ENCODE measurements around the gene POU6F2. TPM values are rescaled to one million over a fixed set of nuclear protein-coding genes. Genes with fewer than 3 reads are reported as not detected.
"Not testable (repeated sequence)": the region's sequence is repeated elsewhere in the genome, so short reads cannot be mapped to it uniquely, and the experiment has no call there.

Gene POU6F2
- total and polyA plus RNA-seq, 2 donors: 0.05 to 0.07 TPM

DNA sequence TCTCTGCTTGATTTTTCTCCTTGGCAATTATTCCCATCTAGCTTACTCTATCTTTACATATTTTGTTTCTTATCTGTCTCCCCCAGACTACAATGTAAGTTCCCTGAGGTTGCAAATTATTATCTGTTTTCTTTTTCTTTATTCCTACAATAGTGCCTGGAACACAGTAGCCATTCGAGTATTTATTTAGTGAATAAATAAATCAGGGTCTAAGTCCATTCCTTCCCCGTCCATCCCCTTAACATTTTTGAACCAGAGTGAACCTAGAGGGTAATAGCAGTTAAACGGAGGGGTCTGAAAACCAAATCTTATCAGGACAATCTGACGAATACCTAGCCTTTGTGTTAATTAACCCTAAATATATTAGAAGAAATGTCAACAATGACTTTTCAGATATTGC lies 335.7 kb downstream of the POU6F2 start:
- Histone ChIP-seq H3K4me3 (ENCODE audit: low read length in 2 of 2) (no peak overlapping the region), H3K4me1 (ENCODE audit: control insufficient read depth in 2 of 2, insufficient read depth in 2 of 2, low read length in 2 of 2) (no peaks in the 10 kb centered on the region), H3K9me3 (ENCODE audit: control insufficient read depth in 2 of 2, insufficient read depth in 1 of 2, low read length in 1 of 2) (no peaks in the 10 kb centered on the region), H3K27me3 (ENCODE audit: control insufficient read depth in 2 of 2, insufficient read depth in 1 of 2, low read length in 1 of 2) (no peaks in the 10 kb centered on the region), H3K27ac (ENCODE audit: low read depth in 1 of 2, low read length in 1 of 2) (no peak overlapping the region), H3K36me3 (ENCODE audit: control insufficient read depth in 2 of 2, insufficient read depth in 2 of 2, low read length in 1 of 2) (no peaks in the 10 kb centered on the region)
- 91% methylated on average over 4 of the region's 4 CpGs for WGBS
- DNase-seq (ENCODE audit: low read depth in 6 of 9, low spot score in 9 of 9): no peak

DNA sequence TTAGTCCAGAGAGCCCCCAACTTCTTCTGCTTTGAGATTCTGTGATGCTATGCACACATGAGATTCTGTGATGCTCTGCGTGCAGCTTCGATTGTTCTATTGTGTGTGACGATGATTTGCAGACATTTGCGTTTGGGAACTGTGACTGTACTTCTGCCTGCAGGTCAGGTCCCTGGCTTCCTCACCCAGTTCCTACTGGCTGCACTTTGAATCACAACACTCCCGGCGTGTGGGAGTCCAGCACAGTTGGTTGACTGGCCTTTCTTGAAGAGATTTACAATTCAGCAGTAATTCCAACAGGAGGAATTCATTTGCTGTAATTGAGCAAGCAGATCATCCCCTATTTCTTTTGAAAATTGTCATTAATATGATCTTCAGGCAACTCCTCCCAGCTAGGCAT lies 336.3 kb downstream of the POU6F2 start:
- 94% methylated on average over 6 of the region's 6 CpGs for WGBS
- Histone ChIP-seq H3K4me3 (ENCODE audit: low read length in 2 of 2) (no peak overlapping the region), H3K27me3 (ENCODE audit: control insufficient read depth in 2 of 2, insufficient read depth in 1 of 2, low read length in 1 of 2) (no peaks in the 10 kb centered on the region), H3K9me3 (ENCODE audit: control insufficient read depth in 2 of 2, insufficient read depth in 1 of 2, low read length in 1 of 2) (no peaks in the 10 kb centered on the region), H3K4me1 (ENCODE audit: control insufficient read depth in 2 of 2, insufficient read depth in 2 of 2, low read length in 2 of 2) (no peaks in the 10 kb centered on the region), H3K27ac (ENCODE audit: low read depth in 1 of 2, low read length in 1 of 2) (no peak overlapping the region), H3K36me3 (ENCODE audit: control insufficient read depth in 2 of 2, insufficient read depth in 2 of 2, low read length in 1 of 2) (no peaks in the 10 kb centered on the region)
- DNase-seq (ENCODE audit: low read depth in 6 of 9, low spot score in 9 of 9): no peak

DNA sequence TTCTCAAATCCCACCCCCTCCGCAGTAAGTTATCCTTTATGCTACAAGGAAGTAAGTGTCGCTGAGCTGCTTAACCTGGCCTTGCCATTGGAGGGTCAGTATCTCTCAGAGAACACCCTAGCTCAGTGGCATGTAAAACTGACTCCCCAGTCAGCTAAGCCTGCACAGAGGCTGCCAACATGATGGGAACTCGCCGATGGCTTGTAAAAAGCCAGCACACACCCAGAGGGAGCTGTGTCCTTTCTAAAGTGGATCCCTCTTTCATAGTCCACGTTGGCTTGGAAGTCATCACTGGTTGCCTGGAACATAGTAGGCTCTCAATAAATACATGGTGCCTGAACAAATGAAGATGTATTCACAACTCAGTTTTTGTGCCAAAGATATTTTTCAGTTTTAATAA lies 339.4 kb downstream of the POU6F2 start:
- WGBS: 91% methylated on average over 5 of the region's 5 CpGs
- no peaks in the 10 kb centered on the region for H3K4me1 ChIP-seq (ENCODE audit: control insufficient read depth in 2 of 2, insufficient read depth in 2 of 2, low read length in 2 of 2)
- DNase-seq (ENCODE audit: low read depth in 6 of 9, low spot score in 9 of 9): no peak
- H3K4me3 ChIP-seq (ENCODE audit: low read length in 2 of 2): no peak overlapping the region
- H3K27me3 ChIP-seq (ENCODE audit: control insufficient read depth in 2 of 2, insufficient read depth in 1 of 2, low read length in 1 of 2): no peaks in the 10 kb centered on the region
- no peaks in the 10 kb centered on the region for H3K9me3 ChIP-seq (ENCODE audit: control insufficient read depth in 2 of 2, insufficient read depth in 1 of 2, low read length in 1 of 2)
- no peak overlapping the region for H3K27ac ChIP-seq (ENCODE audit: low read depth in 1 of 2, low read length in 1 of 2)
- H3K36me3 ChIP-seq (ENCODE audit: control insufficient read depth in 2 of 2, insufficient read depth in 2 of 2, low read length in 1 of 2): no peaks in the 10 kb centered on the region

DNA sequence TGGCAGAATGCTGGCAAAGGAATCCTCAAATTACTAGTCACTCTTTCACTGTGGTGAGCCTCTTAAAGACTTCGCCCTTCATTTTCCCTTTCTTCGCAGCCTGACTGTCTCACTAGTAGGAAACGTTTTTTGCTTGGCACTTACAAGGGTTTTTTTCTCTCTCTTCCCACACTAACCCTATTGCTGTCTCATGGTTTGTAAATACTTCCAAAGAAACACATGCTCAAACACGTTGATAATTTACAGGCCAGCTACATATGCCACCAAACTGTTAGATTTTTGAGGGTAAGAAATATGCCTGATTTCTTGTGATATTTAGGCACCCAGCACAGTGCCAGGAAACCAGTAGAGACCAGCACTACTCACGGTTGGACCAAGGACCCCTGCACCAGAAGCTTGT lies 340.2 kb downstream of the POU6F2 start:
- H3K4me1 ChIP-seq (ENCODE audit: control insufficient read depth in 2 of 2, insufficient read depth in 2 of 2, low read length in 2 of 2): no peaks in the 10 kb centered on the region
- H3K27me3 ChIP-seq (ENCODE audit: control insufficient read depth in 2 of 2, insufficient read depth in 1 of 2, low read length in 1 of 2): no peaks in the 10 kb centered on the region
- no peak overlapping the region for H3K4me3 ChIP-seq (ENCODE audit: low read length in 2 of 2)
- 86% methylated on average over 5 of the region's 5 CpGs for WGBS
- H3K9me3 ChIP-seq (ENCODE audit: control insufficient read depth in 2 of 2, insufficient read depth in 1 of 2, low read length in 1 of 2): no peaks in the 10 kb centered on the region
- no peak for DNase-seq (ENCODE audit: low read depth in 6 of 9, low spot score in 9 of 9)
- H3K36me3 ChIP-seq (ENCODE audit: control insufficient read depth in 2 of 2, insufficient read depth in 2 of 2, low read length in 1 of 2): no peaks in the 10 kb centered on the region
- no peak overlapping the region for H3K27ac ChIP-seq (ENCODE audit: low read depth in 1 of 2, low read length in 1 of 2)

DNA sequence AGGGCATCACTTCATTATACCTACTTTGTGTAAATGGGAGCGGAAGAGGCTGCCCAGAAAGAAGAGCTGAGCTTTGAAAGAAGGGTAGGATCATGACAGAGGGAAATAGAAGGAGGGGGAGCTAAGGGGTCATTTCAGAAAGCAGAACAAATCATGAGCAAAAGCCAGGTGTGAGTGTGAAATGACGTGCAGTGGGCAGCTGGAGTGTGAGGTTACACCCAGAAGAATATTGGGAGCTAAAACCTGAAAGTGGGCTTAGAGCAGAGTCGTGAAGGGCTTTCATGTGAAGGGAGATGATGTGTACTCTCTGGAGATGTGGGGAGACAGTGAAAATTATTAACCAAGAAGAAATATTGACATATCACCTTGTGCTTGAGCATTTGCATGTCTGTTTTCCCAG lies 343.5 kb downstream of the POU6F2 start:
- DNase-seq (ENCODE audit: low read depth in 6 of 9, low spot score in 9 of 9): no peak
- Histone ChIP-seq H3K9me3 (ENCODE audit: control insufficient read depth in 2 of 2, insufficient read depth in 1 of 2, low read length in 1 of 2) (no peaks in the 10 kb centered on the region), H3K27me3 (ENCODE audit: control insufficient read depth in 2 of 2, insufficient read depth in 1 of 2, low read length in 1 of 2) (no peaks in the 10 kb centered on the region), H3K27ac (ENCODE audit: low read depth in 1 of 2, low read length in 1 of 2) (no peak overlapping the region), H3K4me3 (ENCODE audit: low read length in 2 of 2) (no peak overlapping the region), H3K4me1 (ENCODE audit: control insufficient read depth in 2 of 2, insufficient read depth in 2 of 2, low read length in 2 of 2) (no peaks in the 10 kb centered on the region), H3K36me3 (ENCODE audit: control insufficient read depth in 2 of 2, insufficient read depth in 2 of 2, low read length in 1 of 2) (no peaks in the 10 kb centered on the region)
- WGBS: 89% methylated on average over 3 of the region's 3 CpGs

DNA sequence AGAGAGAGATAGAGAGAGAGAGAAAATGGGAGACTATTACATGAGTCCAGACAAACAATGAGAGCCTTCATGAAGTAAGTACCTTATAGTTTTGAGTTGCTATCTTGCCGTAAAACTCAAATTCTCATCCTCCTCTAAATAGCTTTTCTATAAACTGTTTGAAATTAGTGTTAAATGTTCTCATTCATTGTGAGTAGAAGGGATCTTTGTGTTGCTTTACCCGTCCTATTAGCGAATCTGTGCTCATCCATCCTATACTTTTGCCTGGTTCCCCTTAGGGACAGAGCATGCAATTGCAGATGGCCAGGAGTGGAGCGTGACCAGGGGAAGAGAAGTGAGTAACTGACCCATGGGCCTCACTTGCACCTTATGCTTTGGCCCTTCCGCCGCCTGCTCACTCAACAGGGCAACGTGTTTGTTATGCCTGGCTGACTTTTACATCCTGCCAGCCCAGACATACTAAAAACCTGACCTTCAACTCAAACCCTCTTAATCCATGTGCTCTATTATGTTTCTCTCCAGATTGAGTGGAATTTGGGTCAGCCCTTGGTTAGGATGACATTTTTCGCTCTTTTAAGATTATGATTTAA lies 344.3 kb downstream of the POU6F2 start:
- Histone ChIP-seq H3K27ac (ENCODE audit: low read depth in 1 of 2, low read length in 1 of 2) (no peak overlapping the region), H3K27me3 (ENCODE audit: control insufficient read depth in 2 of 2, insufficient read depth in 1 of 2, low read length in 1 of 2) (no peaks in the 10 kb centered on the region), H3K4me1 (ENCODE audit: control insufficient read depth in 2 of 2, insufficient read depth in 2 of 2, low read length in 2 of 2) (no peaks in the 10 kb centered on the region), H3K9me3 (ENCODE audit: control insufficient read depth in 2 of 2, insufficient read depth in 1 of 2, low read length in 1 of 2) (no peaks in the 10 kb centered on the region), H3K36me3 (ENCODE audit: control insufficient read depth in 2 of 2, insufficient read depth in 2 of 2, low read length in 1 of 2) (no peaks in the 10 kb centered on the region), H3K4me3 (ENCODE audit: low read length in 2 of 2) (no peak overlapping the region)
- no peak for DNase-seq (ENCODE audit: low read depth in 6 of 9, low spot score in 9 of 9)
- 95% methylated on average over 8 of the region's 8 CpGs for WGBS

DNA sequence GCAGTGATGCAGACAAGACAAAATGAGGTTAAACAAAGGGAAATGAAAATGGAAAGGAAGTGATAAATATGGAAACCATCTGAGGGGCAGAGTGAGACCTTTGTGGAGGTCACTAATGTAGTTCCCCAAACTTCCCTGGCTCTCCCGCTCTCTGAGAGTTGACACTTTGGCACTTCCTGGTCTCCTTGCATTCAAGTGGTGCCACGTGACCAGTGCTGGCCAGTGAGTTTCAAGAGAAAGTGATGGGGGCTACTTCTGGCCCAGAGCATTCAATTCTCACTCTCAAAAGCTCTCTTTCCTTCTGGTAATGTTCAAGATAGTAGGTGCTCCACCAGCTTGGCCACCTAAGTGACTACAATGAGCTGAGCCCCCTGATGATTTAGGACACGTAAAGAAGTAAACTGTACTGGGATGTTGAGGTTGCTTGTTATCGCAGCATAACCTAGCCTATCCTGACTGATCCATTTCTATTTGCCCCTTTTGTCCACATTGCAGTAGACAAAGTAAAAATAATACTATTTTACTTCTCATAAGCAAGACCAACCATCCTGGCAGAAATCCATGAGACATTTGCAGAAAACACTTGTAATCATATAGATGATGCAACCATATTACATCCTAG lies 346.5 kb downstream of the POU6F2 start:
- H3K36me3 ChIP-seq (ENCODE audit: control insufficient read depth in 2 of 2, insufficient read depth in 2 of 2, low read length in 1 of 2): no peaks in the 10 kb centered on the region
- no peaks in the 10 kb centered on the region for H3K9me3 ChIP-seq (ENCODE audit: control insufficient read depth in 2 of 2, insufficient read depth in 1 of 2, low read length in 1 of 2)
- H3K4me3 ChIP-seq (ENCODE audit: low read length in 2 of 2): no peak overlapping the region
- H3K4me1 ChIP-seq (ENCODE audit: control insufficient read depth in 2 of 2, insufficient read depth in 2 of 2, low read length in 2 of 2): no peaks in the 10 kb centered on the region
- no peak for DNase-seq (ENCODE audit: low read depth in 6 of 9, low spot score in 9 of 9)
- no peaks in the 10 kb centered on the region for H3K27me3 ChIP-seq (ENCODE audit: control insufficient read depth in 2 of 2, insufficient read depth in 1 of 2, low read length in 1 of 2)
- no peak overlapping the region for H3K27ac ChIP-seq (ENCODE audit: low read depth in 1 of 2, low read length in 1 of 2)
- WGBS: 98% methylated on average over 4 of the region's 4 CpGs

DNA sequence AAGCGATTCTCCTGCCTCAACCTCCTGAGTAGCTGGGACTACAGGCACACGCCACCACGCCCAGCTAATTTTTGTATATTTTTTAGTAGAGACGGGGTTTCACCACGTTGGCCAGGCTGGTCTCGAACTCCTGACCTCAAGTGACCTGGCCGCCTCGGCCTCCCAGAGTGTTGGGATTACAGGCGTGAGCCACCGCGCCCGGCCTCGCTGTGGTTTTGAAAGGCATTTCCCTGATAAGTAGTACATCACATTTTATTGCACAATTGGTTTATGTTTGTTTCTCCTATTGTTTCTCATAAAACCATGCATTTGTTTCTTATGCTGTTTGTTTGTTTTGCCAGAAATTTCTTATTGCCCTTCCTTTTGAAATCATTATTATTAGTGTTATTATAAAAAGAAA lies 353.9 kb downstream of the POU6F2 start:
- H3K27me3 ChIP-seq (ENCODE audit: control insufficient read depth in 2 of 2, insufficient read depth in 1 of 2, low read length in 1 of 2); H3K27ac ChIP-seq (ENCODE audit: low read depth in 1 of 2, low read length in 1 of 2); DNase-seq (ENCODE audit: low read depth in 6 of 9, low spot score in 9 of 9); H3K36me3 ChIP-seq (ENCODE audit: control insufficient read depth in 2 of 2, insufficient read depth in 2 of 2, low read length in 1 of 2); H3K9me3 ChIP-seq (ENCODE audit: control insufficient read depth in 2 of 2, insufficient read depth in 1 of 2, low read length in 1 of 2); H3K4me1 ChIP-seq (ENCODE audit: control insufficient read depth in 2 of 2, insufficient read depth in 2 of 2, low read length in 2 of 2); H3K4me3 ChIP-seq (ENCODE audit: low read length in 2 of 2): not testable (repeated sequence)
- 95% methylated on average over 13 of the region's 13 CpGs for WGBS

DNA sequence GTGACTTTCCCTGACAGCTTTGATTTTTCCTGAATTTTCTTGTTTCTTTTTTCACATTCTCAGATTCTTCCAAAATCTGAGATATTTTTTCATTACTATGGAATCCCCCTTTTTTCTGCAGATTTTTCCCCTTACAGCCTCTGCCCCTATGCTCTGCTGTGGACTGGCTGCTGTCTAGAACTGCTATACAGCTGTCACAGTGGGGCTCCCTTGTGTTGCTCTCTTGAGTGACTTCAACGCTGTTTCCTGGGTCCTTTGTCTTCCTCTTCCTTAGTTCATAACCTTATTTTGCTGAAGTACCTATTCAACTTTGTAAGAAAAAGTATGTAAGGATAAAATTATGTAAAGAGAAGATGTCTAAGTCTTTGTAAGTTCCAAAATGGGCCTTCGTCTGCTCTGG lies 354.4 kb downstream of the POU6F2 start:
- no peaks in the 10 kb centered on the region for H3K27me3 ChIP-seq (ENCODE audit: control insufficient read depth in 2 of 2, insufficient read depth in 1 of 2, low read length in 1 of 2)
- H3K4me3 ChIP-seq (ENCODE audit: low read length in 2 of 2): no peak overlapping the region
- WGBS: 88% methylated on average over 2 of the region's 2 CpGs
- no peaks in the 10 kb centered on the region for H3K9me3 ChIP-seq (ENCODE audit: control insufficient read depth in 2 of 2, insufficient read depth in 1 of 2, low read length in 1 of 2)
- no peaks in the 10 kb centered on the region for H3K4me1 ChIP-seq (ENCODE audit: control insufficient read depth in 2 of 2, insufficient read depth in 2 of 2, low read length in 2 of 2)
- no peaks in the 10 kb centered on the region for H3K36me3 ChIP-seq (ENCODE audit: control insufficient read depth in 2 of 2, insufficient read depth in 2 of 2, low read length in 1 of 2)
- H3K27ac ChIP-seq (ENCODE audit: low read depth in 1 of 2, low read length in 1 of 2): no peak overlapping the region
- no peak for DNase-seq (ENCODE audit: low read depth in 6 of 9, low spot score in 9 of 9)
